Naive B cell (primary cell): ENCODE measurements around the gene HOTAIR. TPM values are rescaled to one million over a fixed set of nuclear protein-coding genes. Genes with fewer than 3 reads are reported as not detected.

ENCODE experiments used
- ATAC-seq, 2 donors: fragments of 150-1000 bp; cut with Tn5 transposase; 2 replicates each; pipeline ENCODE4 v1.10.0; 2021; ENCODE audit warnings: low read depth in 2 of 2, mild to moderate bottlenecking in 2 of 2, moderate library complexity in 2 of 2
- DNase-seq: peaks from one replicate; pipeline ENCODE4 v3.0.0; 2022
- H3K27ac Mint-ChIP-seq, 6 donors: one replicate each; pipeline ENCODE4 v1.8.0; 2020 to 2022; ENCODE audit warnings: mild to moderate bottlenecking in 6 of 6, mixed read lengths in 6 of 6, moderate library complexity in 5 of 6, inconsistent platforms in 2 of 6
- H3K27me3 Mint-ChIP-seq, 3 donors: one replicate each; pipeline ENCODE4 v1.8.0; 2021 to 2022; ENCODE audit warnings: mixed read lengths in 3 of 3, mild to moderate bottlenecking in 1 of 3
- H3K36me3 Mint-ChIP-seq, 2 donors: one replicate each; pipeline ENCODE4 v1.8.0; 2020 to 2022; ENCODE audit warnings: mixed read lengths in 2 of 2, inconsistent platforms in 1 of 2, mild to moderate bottlenecking in 1 of 2
- H3K4me1 Mint-ChIP-seq, 3 donors: one replicate each; pipeline ENCODE4 v1.8.0; 2020 to 2022; ENCODE audit warnings: mixed read lengths in 3 of 3, inconsistent platforms in 1 of 3, mild to moderate bottlenecking in 1 of 3, moderate library complexity in 1 of 3
- H3K4me3 Mint-ChIP-seq, 8 donors: one replicate each; pipeline ENCODE4 v1.8.0; 2020 to 2022; ENCODE audit warnings: mild to moderate bottlenecking in 8 of 8, mixed read lengths in 8 of 8, moderate library complexity in 8 of 8, inconsistent platforms in 2 of 8
- H3K9me3 Mint-ChIP-seq, 7 donors: one replicate each; pipeline ENCODE4 v1.8.0; 2020 to 2022; ENCODE audit warnings: mixed read lengths in 7 of 7, mild to moderate bottlenecking in 5 of 7, inconsistent platforms in 2 of 7, moderate library complexity in 1 of 7
- polyA plus RNA-seq, 6 donors: library from polyadenylated mRNA; unstranded; fragments of 300-500 nt; fragmentation: Illumina TruSeq; gene quantifications; one replicate each; pipeline ENCODE4 v1.2.3, GENCODE V29; 2021; ENCODE audit warnings: low read depth in 6 of 6

HOTAIR gene
- polyA plus RNA-seq, 6 donors from 2014 or later = not detected

DNA sequence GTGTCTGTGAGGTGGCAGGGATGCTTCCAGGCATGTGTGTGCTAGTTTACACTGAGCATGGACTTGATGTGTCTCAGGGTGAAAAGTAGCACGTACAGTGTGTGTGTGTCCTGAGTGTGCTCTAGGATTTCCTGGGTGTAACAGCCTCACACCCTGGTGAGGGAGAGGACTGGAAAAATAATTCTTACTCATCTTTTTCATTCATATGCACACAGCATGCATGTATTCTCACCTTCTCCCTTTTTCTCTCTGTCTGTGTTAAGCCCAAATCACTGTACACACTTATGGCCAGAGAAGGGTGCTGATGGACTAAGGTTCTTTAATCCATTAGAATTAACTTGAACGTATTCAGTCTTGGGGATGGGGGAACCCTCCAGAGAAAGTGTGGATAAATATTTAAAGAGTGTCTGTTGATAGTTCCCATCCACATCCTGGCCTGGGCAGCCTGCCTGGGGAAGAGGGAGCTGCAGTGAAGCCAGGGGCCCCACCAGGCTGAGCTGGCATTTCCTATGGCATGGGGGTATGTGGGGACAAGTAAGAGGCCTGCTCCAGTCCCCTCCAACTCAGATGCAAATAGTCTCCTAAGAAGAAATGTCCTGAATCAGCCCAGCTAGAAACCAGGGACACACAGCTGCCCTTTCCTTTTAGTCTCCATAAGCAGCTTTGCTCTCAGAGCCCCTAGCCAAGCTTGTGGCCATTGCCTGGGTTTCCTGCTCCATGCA lies 32.9 kb upstream of the HOTAIR start:
- no peak overlapping the region for H3K27ac Mint-ChIP-seq
- H3K27me3 Mint-ChIP-seq = peaks cover 80 to 97% (median 93%) of the 10 kb centered on the region in 3 donors
- H3K9me3 Mint-ChIP-seq = peaks cover 0 to 2% (median 0%) of the 10 kb centered on the region in 7 donors
- peaks cover 29 to 54% (median 39%) of the 10 kb centered on the region in 3 donors for H3K4me1 Mint-ChIP-seq
- H3K4me3 Mint-ChIP-seq = peak overlapping the region in 5 of 8 donors; percentile 50 to 94 (median 80)
- no peaks in the 10 kb centered on the region for H3K36me3 Mint-ChIP-seq
- no peak for ATAC-seq
- no peak for DNase-seq

DNA sequence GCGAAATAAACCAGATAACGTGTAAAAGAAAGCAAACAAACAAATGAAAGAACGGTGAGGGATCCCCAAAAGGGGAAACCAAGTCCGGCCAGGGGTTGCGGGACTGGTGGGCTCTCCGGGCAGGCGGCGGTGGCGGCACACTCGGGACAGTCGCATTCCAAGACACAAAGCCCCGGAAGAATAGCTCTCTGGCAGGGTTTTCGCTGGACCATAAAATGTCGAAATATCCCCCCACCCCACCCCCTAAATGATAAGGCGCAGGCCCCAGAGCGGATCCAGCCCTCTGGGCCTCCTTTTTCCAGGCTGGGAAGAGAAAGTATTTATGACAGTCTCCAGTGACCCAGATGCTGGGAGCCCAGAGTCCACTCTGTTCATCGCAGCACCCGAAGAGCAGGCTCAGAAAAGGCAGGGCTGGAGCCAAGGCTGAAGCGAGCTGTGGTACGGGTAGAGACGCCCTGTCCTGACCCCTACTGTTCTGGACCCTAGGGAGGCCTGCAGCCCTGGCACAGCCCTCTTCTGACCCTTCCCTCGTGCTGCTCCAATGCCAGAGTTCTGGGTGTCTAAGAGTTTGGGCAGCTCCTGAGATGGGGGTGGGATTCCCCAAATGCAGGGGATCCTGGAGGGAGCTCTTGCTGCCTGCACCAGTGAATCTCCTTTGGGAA lies 31.9 kb upstream of the HOTAIR start:
- no peak for ATAC-seq
- Mint-ChIP-seq H3K4me3 (peak overlapping the region; percentile 80 to 94 (median 84)), H3K27me3 (peaks cover 81 to 99% (median 93%) of the 10 kb centered on the region in 3 donors)

DNA sequence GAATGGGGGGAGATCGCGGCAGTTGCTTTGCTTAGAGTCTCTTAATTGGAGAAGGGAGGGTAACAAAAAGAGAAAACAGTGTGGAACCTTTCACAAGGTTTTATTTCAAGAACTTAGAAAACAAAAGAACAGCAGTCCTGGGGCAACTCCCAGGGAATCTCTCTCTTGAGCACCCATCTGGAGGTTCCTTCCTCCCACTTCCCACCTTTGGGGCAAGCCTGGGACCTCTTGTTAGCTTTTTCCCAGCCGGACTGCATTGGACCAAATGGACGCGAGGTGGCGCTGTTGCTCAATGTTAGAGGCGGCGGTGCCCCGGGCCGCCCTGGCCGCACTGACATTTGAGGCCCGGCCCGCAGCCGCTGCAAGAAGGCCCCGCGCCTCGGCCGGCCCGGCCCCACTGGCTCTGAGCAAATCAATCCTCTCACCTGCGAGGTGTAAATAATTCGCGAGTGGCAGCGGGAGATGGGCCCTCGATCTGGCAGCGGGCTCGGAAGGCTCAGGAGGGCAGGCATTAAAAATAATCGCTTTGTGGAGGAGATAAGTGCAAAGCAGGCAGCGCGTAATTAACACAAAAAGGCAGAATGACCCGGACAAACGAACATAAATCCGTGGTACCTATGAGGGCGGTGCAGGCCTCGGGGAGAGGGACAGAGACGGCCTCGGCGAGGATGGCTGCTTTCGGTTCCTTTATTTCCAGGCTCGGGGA lies 31.3 kb upstream of the HOTAIR start:
- peak; percentile 83 for DNase-seq
- ATAC-seq = peak; percentile 80 to 85
- H3K27ac Mint-ChIP-seq = peak overlapping the region; percentile 18 to 93 (median 68)
- peaks cover 80 to 99% (median 93%) of the 10 kb centered on the region in 3 donors for H3K27me3 Mint-ChIP-seq
- peaks cover 0 to 2% (median 0%) of the 10 kb centered on the region in 7 donors for H3K9me3 Mint-ChIP-seq
- peaks cover 21 to 48% (median 41%) of the 10 kb centered on the region in 3 donors for H3K4me1 Mint-ChIP-seq
- peak overlapping the region; percentile 80 to 94 (median 84) for H3K4me3 Mint-ChIP-seq
- no peaks in the 10 kb centered on the region for H3K36me3 Mint-ChIP-seq

More for the DNA sequence above, 31.9 kb upstream of the HOTAIR start:
- Mint-ChIP-seq H3K36me3 (no peaks in the 10 kb centered on the region), H3K27ac (peak overlapping the region in 3 of 6 donors; percentile 22 to 93 (median 73)), H3K4me1 (peaks cover 28 to 54% (median 45%) of the 10 kb centered on the region in 3 donors), H3K9me3 (peaks cover 0 to 2% (median 0%) of the 10 kb centered on the region in 7 donors)
- DNase-seq = no peak

DNA sequence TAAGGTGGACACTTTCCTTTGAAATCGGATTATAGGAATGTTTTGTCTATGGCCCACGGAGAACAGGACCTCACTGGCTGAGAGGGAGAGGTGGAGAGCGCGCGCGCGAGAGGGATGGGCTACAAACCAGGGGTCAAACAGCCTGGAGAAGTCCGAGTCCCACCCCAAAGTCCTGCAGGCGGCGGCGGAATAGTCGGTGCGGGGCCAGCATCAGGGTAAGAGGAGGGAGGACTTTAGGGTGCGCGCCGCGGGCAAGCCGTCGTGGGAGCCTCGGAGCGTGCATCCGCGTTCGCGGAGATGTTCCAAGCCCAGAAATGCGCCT lies 30.7 kb upstream of the HOTAIR start:
- H3K36me3 Mint-ChIP-seq = no peaks in the 10 kb centered on the region
- H3K27me3 Mint-ChIP-seq = peaks cover 78 to 99% (median 91%) of the 10 kb centered on the region in 3 donors
- H3K27ac Mint-ChIP-seq = peak overlapping the region in 5 of 6 donors; percentile 58 to 93 (median 79)
- DNase-seq (no peak), ATAC-seq (no peak)
- peaks cover 0 to 2% (median 0%) of the 10 kb centered on the region in 7 donors for H3K9me3 Mint-ChIP-seq
- peaks cover 19 to 47% (median 38%) of the 10 kb centered on the region in 3 donors for H3K4me1 Mint-ChIP-seq
- peak overlapping the region in 6 of 8 donors; percentile 80 to 94 (median 84) for H3K4me3 Mint-ChIP-seq

DNA sequence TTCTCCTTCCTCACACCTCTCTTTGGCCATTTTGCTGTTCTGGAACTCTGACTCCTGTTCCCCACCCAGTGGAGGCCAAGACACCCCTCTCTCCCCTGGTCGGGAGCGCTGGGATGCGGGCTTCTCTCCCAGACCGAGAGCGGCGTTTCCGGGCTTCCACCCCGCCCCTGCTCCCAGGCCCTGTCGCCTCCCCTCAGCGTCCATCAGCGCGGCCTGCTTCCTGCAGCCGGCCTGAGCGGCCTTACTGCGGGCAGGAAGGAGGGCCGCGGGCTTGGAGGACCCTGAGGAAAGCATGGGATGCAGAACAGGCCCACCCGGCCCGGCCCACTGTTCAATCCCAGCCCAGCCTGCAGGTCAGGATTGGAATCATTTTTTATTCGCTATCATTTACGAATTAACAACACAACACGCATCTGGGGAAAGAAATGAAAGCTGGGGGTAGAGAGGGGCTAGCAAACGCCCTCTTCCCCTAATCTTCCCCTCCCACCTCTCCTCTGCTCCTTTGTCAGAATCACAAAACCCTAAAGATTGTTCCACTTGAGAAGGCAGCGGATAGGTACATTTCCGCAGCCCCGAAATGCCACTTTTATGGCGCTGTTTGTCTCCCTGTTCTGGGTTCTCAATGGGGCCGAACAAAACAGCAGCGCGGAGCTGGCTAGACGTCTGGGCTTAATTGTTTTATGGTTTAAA lies 30.2 kb upstream of the HOTAIR start:
- H3K36me3 Mint-ChIP-seq = no peaks in the 10 kb centered on the region
- ATAC-seq = no peak
- H3K9me3 Mint-ChIP-seq = peaks cover 0 to 2% (median 0%) of the 10 kb centered on the region in 7 donors
- no peak for DNase-seq
- H3K4me3 Mint-ChIP-seq = peak overlapping the region in 5 of 8 donors; percentile 59 to 94 (median 80)
- peaks cover 77 to 99% (median 86%) of the 10 kb centered on the region in 3 donors for H3K27me3 Mint-ChIP-seq
- peak overlapping the region in 5 of 6 donors; percentile 58 to 93 (median 83) for H3K27ac Mint-ChIP-seq
- peaks cover 19 to 44% (median 41%) of the 10 kb centered on the region in 3 donors for H3K4me1 Mint-ChIP-seq

DNA sequence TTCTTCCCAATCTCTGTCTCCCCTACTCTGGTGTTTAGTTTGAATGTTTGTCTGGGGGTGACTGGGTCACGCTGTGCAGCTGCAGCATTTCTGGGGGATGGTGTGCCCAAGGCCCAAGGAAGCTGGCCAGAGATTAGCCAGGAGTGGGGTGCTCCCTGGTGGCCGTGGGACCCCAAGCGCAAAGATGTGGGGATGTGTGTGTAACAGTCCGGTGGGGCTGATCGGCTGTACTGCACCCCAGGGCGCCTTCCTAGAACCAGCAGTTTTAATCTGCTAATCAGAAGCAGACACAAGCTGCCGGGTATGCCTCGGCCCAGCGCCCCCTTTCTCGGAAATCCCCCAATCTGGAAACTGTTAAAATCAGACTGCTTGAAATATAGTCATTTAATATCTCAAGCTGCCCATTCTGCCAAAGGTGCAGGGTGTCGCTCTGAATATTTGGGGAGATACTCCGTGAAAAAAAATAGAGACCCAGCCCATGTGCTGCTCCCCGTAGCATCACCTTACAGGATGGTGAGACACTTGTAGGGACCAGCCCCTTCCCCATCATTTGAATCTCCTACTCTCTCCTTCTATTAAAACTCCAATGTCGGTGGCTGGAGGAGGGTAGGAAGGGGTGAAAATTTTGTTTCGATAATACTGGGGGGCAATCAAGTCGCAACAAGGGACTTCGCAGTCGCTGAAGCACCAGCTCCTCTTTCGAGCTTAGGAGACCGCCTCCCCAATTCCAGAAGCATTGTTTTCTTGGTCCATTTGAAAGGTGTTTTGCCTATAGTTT lies 29.5 kb upstream of the HOTAIR start:
- Mint-ChIP-seq H3K4me3 (peak overlapping the region in 3 of 8 donors; percentile 36 to 85 (median 80)), H3K9me3 (no peaks in the 10 kb centered on the region), H3K36me3 (no peaks in the 10 kb centered on the region), H3K27ac (peak overlapping the region in 3 of 6 donors; percentile 44 to 86 (median 84)), H3K4me1 (peaks cover 15 to 40% (median 40%) of the 10 kb centered on the region in 3 donors), H3K27me3 (peaks cover 79 to 96% (median 79%) of the 10 kb centered on the region in 3 donors)
- DNase-seq (no peak), ATAC-seq (no peak)

DNA sequence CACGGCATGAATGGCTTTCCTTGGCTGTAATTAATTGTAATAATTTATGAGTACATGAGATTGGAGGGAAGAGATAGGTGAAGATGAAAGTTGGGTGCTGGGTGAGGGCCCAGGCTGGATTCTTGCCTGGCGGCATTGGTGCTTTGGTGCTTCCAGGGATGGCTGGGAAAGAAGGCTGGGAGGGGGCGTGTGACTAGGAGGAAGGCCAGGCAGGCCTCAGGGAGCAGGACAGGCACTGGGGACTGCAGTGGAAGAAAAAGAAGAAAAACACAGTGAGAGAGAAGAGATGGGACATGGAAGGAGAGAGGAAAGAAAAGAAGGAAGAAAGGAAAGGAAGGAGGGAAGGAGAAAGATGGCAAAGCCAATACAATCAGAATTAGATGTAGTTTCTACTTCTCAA lies 28.9 kb upstream of the HOTAIR start:
- ATAC-seq = no peak
- H3K9me3 Mint-ChIP-seq = peaks cover 0 to under 1% (median 0%) of the 10 kb centered on the region in 7 donors
- peak overlapping the region in 3 of 6 donors; percentile 1 to 93 (median 78) for H3K27ac Mint-ChIP-seq
- H3K27me3 Mint-ChIP-seq = peaks cover 79 to 95% (median 82%) of the 10 kb centered on the region in 3 donors
- H3K4me1 Mint-ChIP-seq = peaks cover 14 to 41% (median 36%) of the 10 kb centered on the region in 3 donors
- H3K36me3 Mint-ChIP-seq = no peaks in the 10 kb centered on the region
- H3K4me3 Mint-ChIP-seq = peak overlapping the region in 5 of 8 donors; percentile 22 to 59 (median 53)
- no peak for DNase-seq

DNA sequence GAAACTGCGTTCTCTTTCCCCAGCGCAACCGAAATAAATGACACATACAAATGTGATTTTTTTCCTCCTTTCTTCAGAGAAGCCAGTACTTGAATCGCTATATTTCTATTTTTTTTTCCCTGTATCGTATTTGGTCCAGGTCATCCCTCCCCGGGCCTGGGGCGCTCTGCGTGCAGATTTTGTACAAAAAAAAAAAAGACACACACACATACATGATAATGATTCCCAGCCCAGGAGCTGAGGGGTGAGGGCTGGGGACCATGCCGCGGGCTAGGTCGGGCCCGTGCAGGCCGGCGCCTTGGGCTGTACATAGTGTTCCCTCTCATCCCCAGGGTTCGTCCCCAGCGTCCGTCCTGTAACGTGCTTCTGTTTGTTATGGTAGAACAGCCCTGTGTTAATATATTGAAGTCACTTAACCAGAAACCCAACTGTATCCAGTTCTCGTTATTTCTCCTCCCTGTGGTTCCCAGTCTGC lies 28.2 kb upstream of the HOTAIR start:
- Mint-ChIP-seq H3K36me3 (no peaks in the 10 kb centered on the region), H3K27ac (peak overlapping the region in 2 of 6 donors; percentile 7 to 88), H3K27me3 (peaks cover 81 to 95% (median 85%) of the 10 kb centered on the region in 3 donors), H3K4me3 (peak overlapping the region in 1 of 8 donors; percentile 59), H3K9me3 (peaks cover 0 to 2% (median 0%) of the 10 kb centered on the region in 7 donors), H3K4me1 (peaks cover 14 to 43% (median 42%) of the 10 kb centered on the region in 3 donors)
- ATAC-seq (no peak), DNase-seq (no peak)

DNA sequence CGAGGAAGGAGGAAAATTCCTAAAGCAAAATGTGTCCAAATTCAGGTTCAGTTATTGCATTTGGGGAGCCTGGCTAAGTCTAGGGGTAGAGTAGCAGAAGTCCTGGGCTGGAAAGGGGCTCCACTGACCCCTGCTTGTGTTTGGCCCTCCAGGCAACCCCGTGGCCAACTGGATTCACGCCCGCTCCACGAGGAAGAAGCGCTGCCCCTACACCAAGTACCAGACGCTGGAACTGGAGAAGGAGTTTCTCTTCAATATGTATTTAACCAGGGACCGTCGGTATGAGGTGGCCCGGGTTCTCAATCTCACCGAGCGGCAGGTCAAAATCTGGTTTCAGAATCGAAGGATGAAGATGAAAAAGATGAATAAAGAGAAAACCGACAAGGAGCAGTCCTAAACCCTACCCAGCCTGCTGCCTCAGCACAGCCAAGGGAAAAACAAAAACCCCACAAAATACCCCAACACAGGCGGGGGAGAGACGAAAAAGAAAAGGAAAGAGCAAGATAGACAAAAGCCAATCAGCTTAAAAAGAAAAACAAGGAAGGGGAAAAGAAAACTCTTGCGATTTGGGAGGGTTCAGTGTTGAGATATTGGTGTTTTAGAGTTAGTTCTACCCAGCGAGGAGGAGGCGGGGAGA lies 27.6 kb upstream of the HOTAIR start:
- Mint-ChIP-seq H3K9me3 (peaks cover 0 to 2% (median 0%) of the 10 kb centered on the region in 7 donors), H3K4me3 (peak overlapping the region in 3 of 8 donors; percentile 26 to 59 (median 36)), H3K4me1 (peaks cover 17 to 48% (median 47%) of the 10 kb centered on the region in 3 donors), H3K27ac (peak overlapping the region in 3 of 6 donors; percentile 6 to 88 (median 7)), H3K27me3 (peaks cover 80 to 95% (median 85%) of the 10 kb centered on the region in 3 donors), H3K36me3 (no peaks in the 10 kb centered on the region)
- ATAC-seq = no peak
- no peak for DNase-seq

DNA sequence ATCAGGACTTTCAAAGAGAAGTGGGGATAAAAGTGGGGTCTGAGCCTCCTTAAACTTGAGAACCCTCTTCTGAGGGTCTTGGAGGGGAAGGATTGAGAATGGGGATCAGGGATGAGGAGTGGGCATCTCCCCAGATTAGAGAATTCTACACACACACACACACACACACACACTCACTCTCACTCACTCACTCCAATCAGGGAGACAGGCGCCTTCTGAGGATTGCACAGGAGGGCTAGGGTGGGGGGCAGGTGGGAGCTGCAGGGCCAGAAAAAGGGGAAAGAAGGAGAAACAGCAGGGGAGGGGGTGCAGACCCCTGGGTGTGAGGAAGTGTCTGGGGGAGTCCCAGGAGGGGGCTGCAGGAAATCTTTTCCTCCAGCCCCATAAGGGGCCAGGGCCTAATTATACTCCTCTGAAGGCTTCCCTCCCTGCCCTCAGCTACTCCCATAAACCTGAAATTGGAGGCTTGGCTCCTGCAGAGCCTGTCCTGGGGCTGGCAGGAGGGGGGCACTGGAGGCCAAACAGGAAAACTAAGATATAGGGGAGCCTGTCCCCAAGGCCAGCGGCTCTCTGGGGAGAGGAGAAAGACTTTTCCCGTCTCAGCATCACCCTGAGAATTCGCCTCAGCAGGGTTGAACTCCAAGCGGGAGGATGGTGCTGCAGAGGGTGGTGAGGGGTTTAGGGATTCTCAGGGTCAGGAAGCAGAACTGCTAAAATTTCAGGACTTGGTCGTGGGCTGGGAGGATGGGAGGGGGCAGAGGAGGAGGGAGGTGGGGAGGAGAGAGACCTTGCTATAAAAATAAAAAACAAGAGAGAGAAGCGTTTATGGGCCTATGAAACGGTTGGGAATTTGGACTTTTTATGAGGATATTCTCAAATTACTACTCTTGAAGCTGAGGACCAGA lies 26.8 kb upstream of the HOTAIR start:
- peaks cover 18 to 53% (median 45%) of the 10 kb centered on the region in 3 donors for H3K4me1 Mint-ChIP-seq
- H3K9me3 Mint-ChIP-seq = peaks cover 0 to 2% (median 0%) of the 10 kb centered on the region in 7 donors
- H3K36me3 Mint-ChIP-seq = no peaks in the 10 kb centered on the region
- ATAC-seq (no peak), DNase-seq (no peak)
- H3K27me3 Mint-ChIP-seq = peaks cover 80 to 95% (median 81%) of the 10 kb centered on the region in 3 donors
- H3K27ac Mint-ChIP-seq = peak overlapping the region in 2 of 6 donors; percentile 10 to 87
- H3K4me3 Mint-ChIP-seq = peak overlapping the region in 3 of 8 donors; percentile 36 to 59 (median 43)
